HFF-Myc (cell line): ENCODE data around the gene RPP14.

Experiments
- DNase-seq: peaks from one replicate; pipeline ENCODE4 v3.0.0-alpha.2; 2011; ENCODE audit warnings: low read depth; ENCODE audit errors: extremely low read depth
- H3K4me3 ChIP-seq: replicated peaks from 2 replicates; pipeline ENCODE4 v1.5.1; 2011; ENCODE audit warnings: low read depth, mild to moderate bottlenecking, control low read depth, low read length
- CTCF ChIP-seq: IDR thresholded peaks from 2 replicates; pipeline ENCODE4 v1.5.1; 2012; ENCODE audit warnings: mild to moderate bottlenecking, low read depth, low read length, control low read depth; ENCODE audit errors: missing control alignments

RPP14 gene

GRCh38 chr3:58324391-58325390 lies 18.6 kb downstream of the RPP14 start:
- no peak for DNase-seq
- H3K4me3 ChIP-seq: no peak overlapping the region
- no peak for TF ChIP-seq CTCF

GRCh38 chr3:58325525-58325992 lies 19.5 kb downstream of the RPP14 start:
- no peak for DNase-seq
- no peak overlapping the region for H3K4me3 ChIP-seq
- TF ChIP-seq CTCF: no peak

DNA sequence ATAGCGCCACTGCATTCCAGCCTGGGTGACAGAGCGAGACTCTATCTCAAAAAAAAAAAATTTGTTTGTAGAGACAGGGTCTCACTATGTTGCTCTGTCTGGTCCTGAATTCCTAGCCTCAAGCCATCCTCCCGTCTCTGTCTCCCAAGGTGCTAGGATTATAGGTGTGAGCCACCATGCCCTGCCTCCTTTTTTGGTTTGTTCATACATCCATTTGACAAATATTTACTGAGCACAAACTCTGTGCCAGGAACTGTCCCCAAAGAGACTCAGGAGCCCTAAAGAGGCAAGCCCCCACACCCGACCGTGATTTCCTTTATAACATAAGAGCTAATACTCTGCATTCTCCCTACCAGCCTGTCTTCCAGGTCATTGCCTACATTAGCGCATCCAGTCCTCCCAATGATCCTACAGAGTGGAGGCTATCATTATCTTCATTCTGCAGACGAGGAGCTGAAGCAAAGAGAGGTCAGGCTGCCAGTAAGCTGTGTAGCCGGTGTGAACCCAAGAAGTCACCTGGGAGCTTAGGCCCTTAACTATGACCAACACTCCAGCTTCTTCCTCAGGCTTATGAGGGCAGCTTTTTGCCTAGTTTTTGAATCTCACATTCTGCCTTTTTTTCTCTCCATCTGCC lies 20.3 kb downstream of the RPP14 start:
- TF ChIP-seq CTCF: no peak
- DNase-seq: no peak
- no peak overlapping the region for H3K4me3 ChIP-seq

DNA sequence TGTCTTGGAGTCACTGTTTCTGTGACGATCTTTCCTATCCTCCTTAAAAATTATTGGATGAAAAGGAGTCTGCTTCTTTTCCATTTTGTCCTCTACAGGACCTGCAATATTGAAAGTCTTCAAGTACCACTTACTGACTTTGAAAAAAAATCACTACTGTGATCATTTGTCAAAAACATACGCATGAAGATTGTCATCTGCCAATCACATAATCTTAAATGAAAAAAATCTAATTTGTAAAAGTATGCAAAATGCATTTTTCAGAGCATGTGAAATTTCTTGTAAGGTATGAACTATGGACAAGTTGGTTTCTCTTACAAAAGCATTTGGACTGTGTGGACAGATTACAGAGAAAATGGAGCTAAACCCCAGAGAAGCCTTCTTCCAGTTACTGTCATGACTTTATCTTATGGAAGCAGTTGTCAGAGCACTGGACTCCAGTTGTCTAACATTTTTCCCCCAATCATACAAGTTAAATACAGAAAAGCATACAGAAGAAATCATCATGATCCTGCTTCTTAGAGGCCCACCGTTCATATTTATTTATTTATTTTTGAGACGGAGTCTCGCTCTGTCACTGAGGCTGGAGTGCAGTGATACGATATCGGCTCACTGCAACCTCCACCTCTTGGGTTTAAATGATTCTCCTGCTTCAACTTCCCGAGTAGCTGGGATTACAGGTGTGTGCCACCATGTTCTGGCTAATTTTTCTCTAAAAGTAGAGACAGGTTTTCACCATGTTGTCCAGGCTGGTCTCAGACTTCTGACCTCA lies 23.3 kb downstream of the RPP14 start:
- no peak for TF ChIP-seq CTCF
- H3K4me3 ChIP-seq: no peak overlapping the region
- no peak for DNase-seq

DNA sequence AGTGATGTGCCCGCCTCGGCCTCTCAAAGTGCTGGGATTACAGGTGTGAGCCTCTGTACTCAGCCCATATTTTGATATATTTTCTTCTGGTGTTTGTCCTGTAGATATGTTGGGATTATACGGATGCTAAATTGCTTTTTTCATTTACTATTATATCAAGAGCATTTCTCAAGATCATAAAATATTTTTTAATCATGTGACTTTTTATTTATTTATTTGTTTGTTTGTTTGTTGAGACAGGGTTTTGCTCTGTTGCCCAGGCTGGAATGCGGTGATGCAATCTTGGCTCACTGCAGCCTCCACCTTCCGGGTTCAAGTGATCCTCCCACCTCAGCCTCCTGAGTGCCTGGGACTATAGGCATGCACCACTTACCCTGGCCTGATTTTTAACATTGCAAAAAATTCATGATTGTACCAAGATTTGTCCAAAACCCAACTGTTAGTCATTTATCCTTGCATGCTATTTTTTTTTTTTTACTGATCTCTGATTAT lies 23.9 kb downstream of the RPP14 start:
- DNase-seq: no peak
- no peak for TF ChIP-seq CTCF

GRCh38 chr3:58331593-58332152 lies 25.6 kb downstream of the RPP14 start:
- no peak for TF ChIP-seq CTCF
- no peak for DNase-seq
- H3K4me3 ChIP-seq: no peak overlapping the region

More for the DNA sequence above, 23.9 kb downstream of the RPP14 start:
- H3K4me3 ChIP-seq: no peak overlapping the region
